NB4 (cell line): ENCODE measurements around the gene WLS.

Experiments used
- POLR2A ChIP-seq: IDR thresholded peaks from 2 replicates; pipeline ENCODE4 v1.6.1; 2011; ENCODE audit warnings: mild to moderate bottlenecking; ENCODE audit not compliant: insufficient read length; ENCODE audit errors: extremely low read depth
- TF ChIP-seq, protein P1 (sequence below): IDR thresholded peaks from one replicate; pipeline ENCODE4 v1.5.1; 2012; ENCODE audit warnings: low read depth, low read length
- TF ChIP-seq, protein P2 (sequence below): IDR thresholded peaks from 2 replicates; pipeline ENCODE4 v1.6.1; 2011; ENCODE audit warnings: low read depth, low read length

DNA sequence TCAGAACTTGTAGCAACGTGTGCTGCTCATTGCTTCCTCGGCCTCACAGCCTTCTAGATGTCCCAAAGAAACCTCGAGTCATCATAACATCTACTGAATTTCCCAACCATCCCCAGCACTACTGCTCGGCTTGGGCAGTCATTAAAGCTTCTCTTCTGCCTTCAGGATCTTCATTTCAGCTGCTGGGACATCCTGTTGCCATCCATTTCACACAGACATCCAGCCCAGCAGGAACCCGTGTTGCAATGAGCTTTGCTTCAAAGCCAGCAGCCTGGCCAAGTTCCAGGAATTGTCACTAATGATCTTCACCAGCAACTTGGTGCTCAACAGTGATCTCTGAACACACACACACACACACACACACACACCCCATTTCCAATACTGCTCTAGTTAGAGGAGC lies 18.5 kb downstream of the WLS start:
- TF ChIP-seq, protein P1, sequence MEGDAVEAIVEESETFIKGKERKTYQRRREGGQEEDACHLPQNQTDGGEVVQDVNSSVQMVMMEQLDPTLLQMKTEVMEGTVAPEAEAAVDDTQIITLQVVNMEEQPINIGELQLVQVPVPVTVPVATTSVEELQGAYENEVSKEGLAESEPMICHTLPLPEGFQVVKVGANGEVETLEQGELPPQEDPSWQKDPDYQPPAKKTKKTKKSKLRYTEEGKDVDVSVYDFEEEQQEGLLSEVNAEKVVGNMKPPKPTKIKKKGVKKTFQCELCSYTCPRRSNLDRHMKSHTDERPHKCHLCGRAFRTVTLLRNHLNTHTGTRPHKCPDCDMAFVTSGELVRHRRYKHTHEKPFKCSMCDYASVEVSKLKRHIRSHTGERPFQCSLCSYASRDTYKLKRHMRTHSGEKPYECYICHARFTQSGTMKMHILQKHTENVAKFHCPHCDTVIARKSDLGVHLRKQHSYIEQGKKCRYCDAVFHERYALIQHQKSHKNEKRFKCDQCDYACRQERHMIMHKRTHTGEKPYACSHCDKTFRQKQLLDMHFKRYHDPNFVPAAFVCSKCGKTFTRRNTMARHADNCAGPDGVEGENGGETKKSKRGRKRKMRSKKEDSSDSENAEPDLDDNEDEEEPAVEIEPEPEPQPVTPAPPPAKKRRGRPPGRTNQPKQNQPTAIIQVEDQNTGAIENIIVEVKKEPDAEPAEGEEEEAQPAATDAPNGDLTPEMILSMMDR, result no peak
- no peak for TF ChIP-seq POLR2A
- TF ChIP-seq, protein P2, sequence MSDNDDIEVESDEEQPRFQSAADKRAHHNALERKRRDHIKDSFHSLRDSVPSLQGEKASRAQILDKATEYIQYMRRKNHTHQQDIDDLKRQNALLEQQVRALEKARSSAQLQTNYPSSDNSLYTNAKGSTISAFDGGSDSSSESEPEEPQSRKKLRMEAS, result no peak
